Measurements from ENCODE around the gene RAB34.
"Not testable (repeated sequence)": the region's sequence is repeated elsewhere in the genome, so short reads cannot be mapped to it uniquely, and the experiment has no call there.

Gene RAB34

GRCh38 chr17:28728364-28729200 is 10.9 kb upstream of the RAB34 start, which contains the start of gene NEK8:
Gene NEK8, plus strand, starts transcription at chr17:28728788. Its CDS starts 26 bp downstream, at chr17:28728814.
- Histone ChIP-seq H3K4me3 (ENCODE audit: low read length) (peak within 1 kb of the TSS; percentile 93), H3K4me1 (ENCODE audit: insufficient read depth, low read length) (peaks cover 32% of the 10 kb centered on the region), H3K9me3 (ENCODE audit: low read length) (no peaks in the 10 kb centered on the region), H3K36me3 (ENCODE audit: insufficient read depth, low read length) (peaks cover 10% of the 10 kb centered on the region), H2AFZ (ENCODE audit: low read depth, low read length) (peak within 1 kb of the TSS; percentile 95), H3K27me3 (ENCODE audit: insufficient read depth, low read length) (no peaks in the 10 kb centered on the region)

GRCh38 chr17:28726627-28727491 is 9.2 kb upstream of the RAB34 start:
- Histone ChIP-seq H3K9me3 (ENCODE audit: low read length) (no peaks in the 10 kb centered on the region), H3K27me3 (ENCODE audit: insufficient read depth, low read length) (no peaks in the 10 kb centered on the region), H3K4me1 (ENCODE audit: insufficient read depth, low read length) (peaks cover 47% of the 10 kb centered on the region), H3K36me3 (ENCODE audit: insufficient read depth, low read length) (peaks cover 26% of the 10 kb centered on the region), H2AFZ (ENCODE audit: low read depth, low read length) (peak overlapping the region; percentile 64), H3K4me3 (ENCODE audit: low read length) (peak overlapping the region; percentile 93)

- Histone ChIP-seq H3K36me3 (ENCODE audit: insufficient read depth, low read length) (peaks cover 32% of the 10 kb centered on the region), H3K27me3 (ENCODE audit: insufficient read depth, low read length) (no peaks in the 10 kb centered on the region), H3K4me1 (ENCODE audit: insufficient read depth, low read length) (peaks cover 53% of the 10 kb centered on the region), H2AFZ (ENCODE audit: low read depth, low read length) (peak within 1 kb of the TSS; percentile 64), H3K4me3 (ENCODE audit: low read length) (peak within 1 kb of the TSS; percentile 93), H3K9me3 (ENCODE audit: low read length) (no peaks in the 10 kb centered on the region)
These were observed 8.6 kb upstream of the RAB34 start, which contains the start of gene TLCD1 for GRCh38 chr17:28726226-28726626. Gene TLCD1, minus strand, starts transcription at chr17:28726233. Its CDS starts 136 bp downstream, at chr17:28726097.

- H3K4me1 ChIP-seq (ENCODE audit: insufficient read depth, low read length) = peaks cover 58% of the 10 kb centered on the region
- no peaks in the 10 kb centered on the region for H3K9me3 ChIP-seq (ENCODE audit: low read length)
- H3K36me3 ChIP-seq (ENCODE audit: insufficient read depth, low read length) = peaks cover 34% of the 10 kb centered on the region
- no peaks in the 10 kb centered on the region for H3K27me3 ChIP-seq (ENCODE audit: insufficient read depth, low read length)
- H3K4me3 ChIP-seq (ENCODE audit: low read length) = peak overlapping the region; percentile 93
- H2AFZ ChIP-seq (ENCODE audit: low read depth, low read length) = no peak overlapping the region
These were observed 8.1 kb upstream of the RAB34 start for GRCh38 chr17:28725660-28726225.

GRCh38 chr17:28725166-28725659 is 7.5 kb upstream of the RAB34 start:
- H3K4me3 ChIP-seq (ENCODE audit: low read length) = peak overlapping the region; percentile 93
- no peaks in the 10 kb centered on the region for H3K9me3 ChIP-seq (ENCODE audit: low read length)
- peaks cover 34% of the 10 kb centered on the region for H3K36me3 ChIP-seq (ENCODE audit: insufficient read depth, low read length)
- H3K27me3 ChIP-seq (ENCODE audit: insufficient read depth, low read length) = no peaks in the 10 kb centered on the region
- peaks cover 59% of the 10 kb centered on the region for H3K4me1 ChIP-seq (ENCODE audit: insufficient read depth, low read length)
- H2AFZ ChIP-seq (ENCODE audit: low read depth, low read length) = no peak overlapping the region

GRCh38 chr17:28724500-28725165 is 7.0 kb upstream of the RAB34 start:
- Histone ChIP-seq H3K9me3 (ENCODE audit: low read length) (no peaks in the 10 kb centered on the region), H3K36me3 (ENCODE audit: insufficient read depth, low read length) (peaks cover 34% of the 10 kb centered on the region), H3K4me1 (ENCODE audit: insufficient read depth, low read length) (peaks cover 59% of the 10 kb centered on the region), H3K27me3 (ENCODE audit: insufficient read depth, low read length) (no peaks in the 10 kb centered on the region), H3K4me3 (ENCODE audit: low read length) (peak overlapping the region; percentile 93), H2AFZ (ENCODE audit: low read depth, low read length) (no peak overlapping the region)

GRCh38 chr17:28723836-28724499 is 6.3 kb upstream of the RAB34 start:
- not testable (repeated sequence) for H3K9me3 ChIP-seq (ENCODE audit: low read length); H3K4me3 ChIP-seq (ENCODE audit: low read length); H3K27me3 ChIP-seq (ENCODE audit: insufficient read depth, low read length); H2AFZ ChIP-seq (ENCODE audit: low read depth, low read length)
- Histone ChIP-seq H3K36me3 (ENCODE audit: insufficient read depth, low read length) (peaks cover 34% of the 10 kb centered on the region), H3K4me1 (ENCODE audit: insufficient read depth, low read length) (peaks cover 60% of the 10 kb centered on the region)

GRCh38 chr17:28723159-28723835 is 5.6 kb upstream of the RAB34 start:
- H3K4me3 ChIP-seq (ENCODE audit: low read length) = no peak overlapping the region
- H3K27me3 ChIP-seq (ENCODE audit: insufficient read depth, low read length) = no peaks in the 10 kb centered on the region
- H3K4me1 ChIP-seq (ENCODE audit: insufficient read depth, low read length) = peaks cover 67% of the 10 kb centered on the region
- H3K9me3 ChIP-seq (ENCODE audit: low read length) = no peaks in the 10 kb centered on the region
- H3K36me3 ChIP-seq (ENCODE audit: insufficient read depth, low read length) = peaks cover 34% of the 10 kb centered on the region
- no peak overlapping the region for H2AFZ ChIP-seq (ENCODE audit: low read depth, low read length)

GRCh38 chr17:28722417-28723158 is 4.9 kb upstream of the RAB34 start:
- peaks cover 64% of the 10 kb centered on the region for H3K4me1 ChIP-seq (ENCODE audit: insufficient read depth, low read length)
- no peak overlapping the region for H2AFZ ChIP-seq (ENCODE audit: low read depth, low read length)
- H3K27me3 ChIP-seq (ENCODE audit: insufficient read depth, low read length) = no peaks in the 10 kb centered on the region
- no peak overlapping the region for H3K4me3 ChIP-seq (ENCODE audit: low read length)
- no peaks in the 10 kb centered on the region for H3K9me3 ChIP-seq (ENCODE audit: low read length)
- peaks cover 34% of the 10 kb centered on the region for H3K36me3 ChIP-seq (ENCODE audit: insufficient read depth, low read length)

- H3K9me3 ChIP-seq (ENCODE audit: low read length); H2AFZ ChIP-seq (ENCODE audit: low read depth, low read length); H3K27me3 ChIP-seq (ENCODE audit: insufficient read depth, low read length): not testable (repeated sequence)
- Histone ChIP-seq H3K36me3 (ENCODE audit: insufficient read depth, low read length) (peaks cover 36% of the 10 kb centered on the region), H3K4me1 (ENCODE audit: insufficient read depth, low read length) (peaks cover 68% of the 10 kb centered on the region), H3K4me3 (ENCODE audit: low read length) (peak overlapping the region; percentile 77)
These were observed 3.3 kb upstream of the RAB34 start for GRCh38 chr17:28720997-28721329.

- Histone ChIP-seq H3K4me1 (ENCODE audit: insufficient read depth, low read length) (peaks cover 70% of the 10 kb centered on the region), H2AFZ (ENCODE audit: low read depth, low read length) (no peak overlapping the region), H3K36me3 (ENCODE audit: insufficient read depth, low read length) (peaks cover 42% of the 10 kb centered on the region), H3K27me3 (ENCODE audit: insufficient read depth, low read length) (no peaks in the 10 kb centered on the region), H3K4me3 (ENCODE audit: low read length) (peak overlapping the region; percentile 77), H3K9me3 (ENCODE audit: low read length) (no peaks in the 10 kb centered on the region)
These were observed 2.8 kb upstream of the RAB34 start for GRCh38 chr17:28720247-28720996.

Data from neuron (in vitro differentiated cells).